ENCODE measurements around the gene PDZK1. TPM values are rescaled to one million over a fixed set of nuclear protein-coding genes. Genes with fewer than 3 reads are reported as not detected.
"Not testable (repeated sequence)": the region's sequence is repeated elsewhere in the genome, so short reads cannot be mapped to it uniquely, and the experiment has no call there.

PDZK1 gene
- total RNA-seq, 1 experiment from 2014 or later = 3.4 TPM

DNA sequence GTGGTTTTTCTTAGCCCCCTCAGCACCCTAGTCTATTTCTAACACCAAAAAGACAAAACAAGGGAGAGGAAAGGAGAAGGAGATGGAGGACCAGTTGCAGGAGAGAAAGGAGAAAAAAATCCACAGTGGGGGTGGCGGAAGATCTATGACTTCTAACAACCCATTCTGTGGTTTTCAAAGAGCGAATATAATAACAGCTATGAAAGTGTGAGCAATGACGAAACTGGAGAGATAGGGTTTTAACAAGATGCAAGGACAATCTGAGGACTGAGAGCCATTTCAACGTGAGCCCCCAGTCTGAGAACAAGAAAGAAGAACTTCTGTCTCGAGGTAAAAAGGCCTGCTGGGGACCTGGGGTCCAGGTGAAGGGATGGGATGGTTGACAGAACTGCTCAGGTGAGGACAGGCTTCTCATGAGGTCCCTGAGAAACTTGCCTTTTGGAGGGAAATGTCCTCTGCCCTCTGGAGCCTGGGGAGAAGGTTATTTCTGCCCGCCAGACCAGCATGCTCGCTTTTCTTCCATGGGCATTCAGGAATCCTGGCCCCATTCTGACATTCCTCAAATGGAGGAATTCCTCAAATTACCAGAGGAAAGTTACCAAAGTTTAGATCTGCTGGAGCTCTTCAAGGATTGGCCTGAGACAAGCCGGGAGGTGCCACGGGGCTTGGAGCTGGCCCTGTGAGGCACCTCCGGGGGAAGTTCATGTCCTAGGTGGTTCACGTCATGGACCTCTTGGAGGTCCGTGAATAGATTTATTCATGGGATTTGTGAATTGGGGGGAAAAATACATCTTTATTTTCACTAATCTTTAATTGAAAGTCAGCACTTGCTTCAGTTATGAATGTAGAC lies 12.3 kb upstream of the PDZK1 start, which contains the start of gene CD160:
Gene CD160 (plus strand): TSS at position 270 of the 850 bp plus-strand sequence. CDS start 8,829 bp downstream, outside the sequence.
- CTCF ChIA-PET = no interaction called here

DNA sequence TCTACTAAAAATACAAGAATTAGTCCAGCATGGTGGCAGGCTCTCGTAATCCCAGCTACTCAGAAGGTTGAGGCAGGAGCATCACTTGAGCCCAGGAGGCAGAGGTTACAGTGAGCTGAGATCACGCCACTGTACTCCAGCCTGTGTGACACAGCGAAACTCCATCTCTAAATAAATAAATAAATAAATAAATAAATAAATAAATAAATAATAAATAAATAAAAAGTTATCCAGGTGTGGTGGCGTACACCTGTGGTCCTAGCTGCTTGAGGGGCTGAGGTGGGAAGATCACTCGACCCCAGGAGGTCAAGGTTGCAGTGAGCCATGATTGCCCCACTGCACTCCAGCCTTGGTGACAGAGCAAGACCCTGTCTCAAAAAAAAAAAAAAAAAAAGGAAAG lies 11.3 kb upstream of the PDZK1 start:
- H3K4me2 ChIP-seq; H3F3A ChIP-seq (ENCODE audit: insufficient read depth, low read depth); POLR2A ChIA-PET (ENCODE audit: unreplicated experiment); H3K27ac ChIP-seq; H3K79me2 ChIP-seq (ENCODE audit: low read depth); H3K4me3 ChIP-seq; H2AFZ ChIP-seq; BruUV-seq (replicated peaks); H4K20me1 ChIP-seq (ENCODE audit: insufficient read depth); DNase-seq; H3K4me1 ChIP-seq (replicated peaks; ENCODE audit: insufficient read depth); H3K36me3 ChIP-seq (ENCODE audit: low read depth); H3K9me3 ChIP-seq (ENCODE audit: insufficient read depth, low read depth); CTCF ChIA-PET; H3K27me3 ChIP-seq (ENCODE audit: insufficient read depth, low read depth); H3K9me2 ChIP-seq (ENCODE audit: insufficient read depth); intact Hi-C loops (cut with micrococcal nuclease; ENCODE audit: unreplicated experiment): not testable (repeated sequence)

More for the DNA sequence above, 12.3 kb upstream of the PDZK1 start, which contains the start of gene CD160:
- H3K4me2 ChIP-seq = peak within 1 kb of the TSS; percentile 73; the same call in 1 of the 2 replicates
- intact Hi-C loops (cut with micrococcal nuclease; ENCODE audit: unreplicated experiment) = loop anchor here (5.0 kb wide), 2 partner anchors 63 to 103 kb away; partner anchors contain the start of genes POLR3C and RNF115
- TF ChIP-seq, protein P1, sequence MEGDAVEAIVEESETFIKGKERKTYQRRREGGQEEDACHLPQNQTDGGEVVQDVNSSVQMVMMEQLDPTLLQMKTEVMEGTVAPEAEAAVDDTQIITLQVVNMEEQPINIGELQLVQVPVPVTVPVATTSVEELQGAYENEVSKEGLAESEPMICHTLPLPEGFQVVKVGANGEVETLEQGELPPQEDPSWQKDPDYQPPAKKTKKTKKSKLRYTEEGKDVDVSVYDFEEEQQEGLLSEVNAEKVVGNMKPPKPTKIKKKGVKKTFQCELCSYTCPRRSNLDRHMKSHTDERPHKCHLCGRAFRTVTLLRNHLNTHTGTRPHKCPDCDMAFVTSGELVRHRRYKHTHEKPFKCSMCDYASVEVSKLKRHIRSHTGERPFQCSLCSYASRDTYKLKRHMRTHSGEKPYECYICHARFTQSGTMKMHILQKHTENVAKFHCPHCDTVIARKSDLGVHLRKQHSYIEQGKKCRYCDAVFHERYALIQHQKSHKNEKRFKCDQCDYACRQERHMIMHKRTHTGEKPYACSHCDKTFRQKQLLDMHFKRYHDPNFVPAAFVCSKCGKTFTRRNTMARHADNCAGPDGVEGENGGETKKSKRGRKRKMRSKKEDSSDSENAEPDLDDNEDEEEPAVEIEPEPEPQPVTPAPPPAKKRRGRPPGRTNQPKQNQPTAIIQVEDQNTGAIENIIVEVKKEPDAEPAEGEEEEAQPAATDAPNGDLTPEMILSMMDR (conservative IDR thresholded peaks at IDR 0.05) = no peak
- no peak for TF ChIP-seq EZH2 (IDR thresholded peaks at IDR 0.05; ENCODE audit: low read depth)
- no peaks in the 10 kb centered on the region for H3K36me3 ChIP-seq (ENCODE audit: low read depth)
- no peak within 1 kb of the TSS for H3K27ac ChIP-seq
- no peaks in the 10 kb centered on the region for H3K27me3 ChIP-seq (ENCODE audit: insufficient read depth, low read depth)
- POLR2A ChIA-PET (ENCODE audit: unreplicated experiment) = no interaction called here
- H3K4me3 ChIP-seq = no peak within 1 kb of the TSS
- DNase-seq = no peak
- H3K79me2 ChIP-seq (ENCODE audit: low read depth) = no peaks in the 10 kb centered on the region
- no TSS peak for BruUV-seq (replicated peaks)
- H2AFZ ChIP-seq = no peak within 1 kb of the TSS
- H3K4me1 ChIP-seq (replicated peaks; ENCODE audit: insufficient read depth) = peaks cover 6% of the 10 kb centered on the region
- H3F3A ChIP-seq (ENCODE audit: insufficient read depth, low read depth) = no peaks in the 10 kb centered on the region
- H3K9me3 ChIP-seq (ENCODE audit: insufficient read depth, low read depth) = no peaks in the 10 kb centered on the region
- H4K20me1 ChIP-seq (ENCODE audit: insufficient read depth) = no peaks in the 10 kb centered on the region
- no peaks in the 10 kb centered on the region for H3K9me2 ChIP-seq (ENCODE audit: insufficient read depth)

GRCh38 chr1:145717833-145718232 lies 10.7 kb upstream of the PDZK1 start:
- Histone ChIP-seq H2AFZ (no peak overlapping the region), H3K79me2 (ENCODE audit: low read depth) (no peaks in the 10 kb centered on the region), H3F3A (ENCODE audit: insufficient read depth, low read depth) (no peaks in the 10 kb centered on the region), H3K4me3 (no peak overlapping the region), H3K4me1 (replicated peaks; ENCODE audit: insufficient read depth) (peaks cover 6% of the 10 kb centered on the region), H3K9me2 (ENCODE audit: insufficient read depth) (no peaks in the 10 kb centered on the region), H3K27ac (no peak overlapping the region), H3K36me3 (ENCODE audit: low read depth) (no peaks in the 10 kb centered on the region), H3K9me3 (ENCODE audit: insufficient read depth, low read depth) (no peaks in the 10 kb centered on the region), H4K20me1 (ENCODE audit: insufficient read depth) (no peaks in the 10 kb centered on the region), H3K27me3 (ENCODE audit: insufficient read depth, low read depth) (no peaks in the 10 kb centered on the region), H3K4me2 (no peak overlapping the region)
- POLR2A ChIA-PET (ENCODE audit: unreplicated experiment) = no interaction called here
- CTCF ChIA-PET = no interaction called here
- TF ChIP-seq EZH2 (IDR thresholded peaks at IDR 0.05; ENCODE audit: low read depth) = no peak
- TF ChIP-seq, protein P1 (conservative IDR thresholded peaks at IDR 0.05) = no peak
- intact Hi-C loops (cut with micrococcal nuclease; ENCODE audit: unreplicated experiment) = no loop called here
- BruUV-seq (replicated peaks) = no TSS peak
- no peak for DNase-seq

All from PC-9 (cell line).